ENCODE measurements around the gene ANKK1. TPM values are rescaled to one million over a fixed set of nuclear protein-coding genes. Genes with fewer than 3 reads are reported as not detected.

Gene ANKK1
- polyA plus RNA-seq, 3 donors: 0.07 to 0.09 TPM; not detected in 1

GRCh38 chr11:113411536-113411935 lies 24.0 kb downstream of the ANKK1 start:
- no peak for TF ChIP-seq CTCF (IDR thresholded peaks at IDR 0.05)
- no peaks in the 10 kb centered on the region for H3K36me3 ChIP-seq (replicated peaks in 1 of 2; ENCODE audit: control insufficient read depth in 1 of 2, insufficient read depth in 2 of 2, low read length in 2 of 2)
- H2AFZ ChIP-seq (ENCODE audit: insufficient read depth, low read depth, low read length, poor library complexity, severe bottlenecking): no peak overlapping the region
- peaks cover 0 to 12% (median 0%) of the 10 kb centered on the region in 7 donors for H3K9me3 Mint-ChIP-seq
- H4K20me1 ChIP-seq (ENCODE audit: insufficient read depth, low read length): no peaks in the 10 kb centered on the region
- H3K4me3 ChIP-seq (replicated peaks in 1 of 3; ENCODE audit: low read depth in 2 of 3, low read length in 3 of 3): no peak overlapping the region
- H3K4me2 ChIP-seq (replicated peaks; ENCODE audit: extremely low read depth, low read length, poor library complexity, severe bottlenecking): no peak overlapping the region
- H3K36me3 Mint-ChIP-seq: no peaks in the 10 kb centered on the region
- no peaks in the 10 kb centered on the region for H3K79me2 ChIP-seq (ENCODE audit: insufficient read depth, low read length)
- no peak overlapping the region for H3K27ac Mint-ChIP-seq
- H3K4me1 Mint-ChIP-seq: no peaks in the 10 kb centered on the region
- H3K27me3 Mint-ChIP-seq (ENCODE audit: low read depth in 3 of 3): peaks cover 3 to 8% (median 5%) of the 10 kb centered on the region in 3 donors
- H3K27me3 ChIP-seq (ENCODE audit: control insufficient read depth in 2 of 2, insufficient read depth in 2 of 2, low read length in 2 of 2): no peaks in the 10 kb centered on the region
- H3K9ac ChIP-seq (ENCODE audit: insufficient read depth, low read length, poor library complexity, severe bottlenecking): no peak overlapping the region
- intact Hi-C loops (cut with micrococcal nuclease): no loop called here
- H3K27ac ChIP-seq (ENCODE audit: low read depth in 1 of 2, low read length in 2 of 2): no peak overlapping the region
- WGBS (ENCODE audit: insufficient coverage): 100% methylated on average over 1 of the region's 3 CpGs
- no peaks in the 10 kb centered on the region for H3K9me3 ChIP-seq (replicated peaks in 1 of 2; ENCODE audit: control insufficient read depth in 1 of 2, insufficient read depth in 1 of 2, low read length in 2 of 2)
- H3K4me3 Mint-ChIP-seq: no peak overlapping the region
- H3K4me1 ChIP-seq (ENCODE audit: control insufficient read depth in 1 of 2, insufficient read depth in 2 of 2, low read length in 2 of 2): no peaks in the 10 kb centered on the region
- DNase-seq: no peak

- 100% methylated on average over 3 of the region's 9 CpGs for WGBS (ENCODE audit: insufficient coverage)
- H2AFZ ChIP-seq (ENCODE audit: insufficient read depth, low read depth, low read length, poor library complexity, severe bottlenecking): no peak overlapping the region
- no peaks in the 10 kb centered on the region for H3K9me3 ChIP-seq (replicated peaks in 1 of 2; ENCODE audit: control insufficient read depth in 1 of 2, insufficient read depth in 1 of 2, low read length in 2 of 2)
- Mint-ChIP-seq H3K4me1 (no peaks in the 10 kb centered on the region), H3K27ac (no peak overlapping the region), H3K36me3 (no peaks in the 10 kb centered on the region), H3K9me3 (peaks cover 0 to 12% (median 0%) of the 10 kb centered on the region in 7 donors), H3K4me3 (no peak overlapping the region), H3K27me3 (ENCODE audit: low read depth in 3 of 3) (peaks cover 3 to 8% (median 5%) of the 10 kb centered on the region in 3 donors)
- H3K4me3 ChIP-seq (replicated peaks in 1 of 3; ENCODE audit: low read depth in 2 of 3, low read length in 3 of 3): no peak overlapping the region
- no peak overlapping the region for H3K27ac ChIP-seq (ENCODE audit: low read depth in 1 of 2, low read length in 2 of 2)
- H4K20me1 ChIP-seq (ENCODE audit: insufficient read depth, low read length): no peaks in the 10 kb centered on the region
- intact Hi-C loops (cut with micrococcal nuclease): no loop called here
- no peaks in the 10 kb centered on the region for H3K4me1 ChIP-seq (ENCODE audit: control insufficient read depth in 1 of 2, insufficient read depth in 2 of 2, low read length in 2 of 2)
- no peak overlapping the region for H3K4me2 ChIP-seq (replicated peaks; ENCODE audit: extremely low read depth, low read length, poor library complexity, severe bottlenecking)
- TF ChIP-seq CTCF (IDR thresholded peaks at IDR 0.05): no peak
- no peaks in the 10 kb centered on the region for H3K79me2 ChIP-seq (ENCODE audit: insufficient read depth, low read length)
- H3K36me3 ChIP-seq (replicated peaks in 1 of 2; ENCODE audit: control insufficient read depth in 1 of 2, insufficient read depth in 2 of 2, low read length in 2 of 2): no peaks in the 10 kb centered on the region
- no peak for DNase-seq
- no peak overlapping the region for H3K9ac ChIP-seq (ENCODE audit: insufficient read depth, low read length, poor library complexity, severe bottlenecking)
- no peaks in the 10 kb centered on the region for H3K27me3 ChIP-seq (ENCODE audit: control insufficient read depth in 2 of 2, insufficient read depth in 2 of 2, low read length in 2 of 2)
These were observed 25.1 kb downstream of the ANKK1 start for GRCh38 chr11:113412675-113413074.

All from CD14-positive monocyte (primary cell).